Peyer's patch (tissue), 4 donors: ENCODE results near the gene SLC34A3. TPM values are rescaled to one million over a fixed set of nuclear protein-coding genes. Genes with fewer than 3 reads are reported as not detected.

ENCODE experiments used
- DNase-seq, 3 donors: peaks; one replicate each; pipeline ENCODE4 v3.0.0-alpha.2; 2017 to 2019
- H3K27ac ChIP-seq, 4 donors: fragments of 200-600 bp; sonication (generic); one replicate each; pipeline ENCODE4 v1.5.1; 2016 to 2019
- H3K27me3 ChIP-seq, 2 donors: fragments of 200-600 bp; sonication (generic); one replicate each; pipeline ENCODE4 v1.5.1; 2019
- H3K36me3 ChIP-seq, 3 donors: fragments of 200-600 bp; sonication (generic); one replicate each; pipeline ENCODE4 v1.5.1; 2016 to 2019
- H3K4me1 ChIP-seq, 4 donors: fragments of 200-600 bp; sonication (generic); one replicate each; pipeline ENCODE4 v1.5.1; 2016 to 2019
- H3K4me3 ChIP-seq, 4 donors: fragments of 200-600 bp; sonication (generic); 1 replicate in 3 of 4; 2 replicates in 1 of 4; pipeline ENCODE4 v1.5.1; 2016 to 2019; ENCODE audit warnings: mild to moderate bottlenecking in 1 of 4
- H3K9me3 ChIP-seq, 4 donors: fragments of 200-600 bp; sonication (generic); one replicate each; pipeline ENCODE4 v1.5.1; 2016 to 2019; ENCODE audit warnings: mild to moderate bottlenecking in 1 of 4
- CTCF ChIP-seq, 6 experiments: fragments of 450-650 bp in 4 of 6; fragments of 200-600 bp in 2 of 6; sonication (generic) in 1 of 6; IDR thresholded peaks; one replicate each; pipeline ENCODE4 v1.5.1; 2017 to 2019; ENCODE audit warnings: antibody characterized with exemption in 6 of 6, mild to moderate bottlenecking in 3 of 6, moderate library complexity in 1 of 6
- POLR2A ChIP-seq, 2 donors: fragments of 450-650 bp; IDR thresholded peaks; one replicate each; pipeline ENCODE4 v1.5.1; 2017; ENCODE audit warnings: antibody characterized with exemption in 2 of 2, mild to moderate bottlenecking in 2 of 2, moderate library complexity in 2 of 2
- total RNA-seq, 4 donors: library from RNA; depleted of rRNA; stranded (reverse); fragments of >200 nt; gene quantifications; one replicate each; pipeline ENCODE4 v1.1.0, GENCODE V29; 2016

The SLC34A3 gene
- total RNA-seq, 4 donors from 2014 or later, result 4.0 to 14.8 (median 13.3) TPM; not detected in 1

- H3K9me3 ChIP-seq, result no peaks in the 10 kb centered on the region
- H3K4me1 ChIP-seq, result peaks cover 11 to 46% (median 21%) of the 10 kb centered on the region in 4 donors
- H3K27me3 ChIP-seq, result no peaks in the 10 kb centered on the region
- H3K27ac ChIP-seq, result peak within 1 kb of the TSS; percentile 83 to 92 (median 86)
- peaks cover 0 to 24% (median 3%) of the 10 kb centered on the region in 3 donors for H3K36me3 ChIP-seq
- TF ChIP-seq POLR2A (IDR thresholded peaks at IDR 0.05), result peak; percentile 79 to 92
- peak in 5 of 6 experiments; percentile 7 to 50 (median 38) for TF ChIP-seq CTCF (IDR thresholded peaks at IDR 0.05)
- peak within 1 kb of the TSS; percentile 56 to 75 (median 66) for H3K4me3 ChIP-seq
- DNase-seq, result peak; percentile 90 to 95 (median 92)
Measured at GRCh38 chr9:137277329-137278041, 46.8 kb downstream of the SLC34A3 start, which contains the start of gene TOR4A. TOR4A (plus strand) TSS chr9:137277726; CDS start chr9:137278690, 964 bp downstream.

GRCh38 chr9:137278061-137278701 lies 47.5 kb downstream of the SLC34A3 start:
- Histone ChIP-seq H3K9me3 (no peaks in the 10 kb centered on the region), H3K27me3 (no peaks in the 10 kb centered on the region), H3K4me3 (peak overlapping the region; percentile 56 to 75 (median 66)), H3K4me1 (peaks cover 11 to 46% (median 21%) of the 10 kb centered on the region in 4 donors), H3K27ac (peak overlapping the region; percentile 83 to 92 (median 86)), H3K36me3 (peaks cover 0 to 17% (median 3%) of the 10 kb centered on the region in 3 donors)
- no peak for TF ChIP-seq CTCF (IDR thresholded peaks at IDR 0.05)
- TF ChIP-seq POLR2A (IDR thresholded peaks at IDR 0.05), result no peak
- DNase-seq, result peak; percentile 66 to 70 (median 67)

- Histone ChIP-seq H3K4me1 (peaks cover 11 to 46% (median 21%) of the 10 kb centered on the region in 4 donors), H3K27me3 (no peaks in the 10 kb centered on the region), H3K36me3 (peaks cover 0 to 18% (median 3%) of the 10 kb centered on the region in 3 donors), H3K9me3 (no peaks in the 10 kb centered on the region), H3K4me3 (peak overlapping the region; percentile 56 to 75 (median 66)), H3K27ac (peak overlapping the region; percentile 83 to 92 (median 86))
- DNase-seq, result no peak
- TF ChIP-seq POLR2A (IDR thresholded peaks at IDR 0.05) (no peak), CTCF (IDR thresholded peaks at IDR 0.05) (no peak)
Measured at GRCh38 chr9:137278721-137279711, 48.3 kb downstream of the SLC34A3 start.

GRCh38 chr9:137279741-137280473 lies 49.2 kb downstream of the SLC34A3 start:
- no peak for TF ChIP-seq CTCF (IDR thresholded peaks at IDR 0.05)
- no peak for TF ChIP-seq POLR2A (IDR thresholded peaks at IDR 0.05)
- Histone ChIP-seq H3K27ac (no peak overlapping the region), H3K36me3 (peaks cover 0 to 18% (median 3%) of the 10 kb centered on the region in 3 donors), H3K4me3 (no peak overlapping the region), H3K9me3 (no peaks in the 10 kb centered on the region), H3K4me1 (peaks cover 11 to 46% (median 17%) of the 10 kb centered on the region in 4 donors), H3K27me3 (no peaks in the 10 kb centered on the region)
- no peak for DNase-seq
